ENCODE data around the gene GRIN2A. TPM values are rescaled to one million over a fixed set of nuclear protein-coding genes. Genes with fewer than 3 reads are reported as not detected.

Gene GRIN2A
- total RNA-seq, 1 donor from 2014 or later: 0.09 TPM

- Histone ChIP-seq H3K9me3 (no peaks in the 10 kb centered on the region), H3K4me1 (no peaks in the 10 kb centered on the region), H3K4me3 (no peak overlapping the region), H3K36me3 (no peaks in the 10 kb centered on the region), H3K27me3 (no peaks in the 10 kb centered on the region), H3K27ac (no peak overlapping the region)
- ATAC-seq: no peak
- intact Hi-C loops (cut with DNase I): loop anchor here (5.0 kb wide), 1 partner anchor 117 kb away; no protein-coding TSS in a partner anchor
- no peak for TF ChIP-seq CTCF (IDR thresholded peaks at IDR 0.05)
- no peak for DNase-seq
Observed at GRCh38 chr16:10225653-10226052, 43.4 kb upstream of the GRIN2A start.

GRCh38 chr16:10224850-10225249 lies 42.6 kb upstream of the GRIN2A start:
- Histone ChIP-seq H3K4me1 (no peaks in the 10 kb centered on the region), H3K4me3 (no peak overlapping the region), H3K9me3 (no peaks in the 10 kb centered on the region), H3K27me3 (no peaks in the 10 kb centered on the region), H3K36me3 (no peaks in the 10 kb centered on the region), H3K27ac (no peak overlapping the region)
- no peak for TF ChIP-seq CTCF (IDR thresholded peaks at IDR 0.05)
- ATAC-seq (no peak), DNase-seq (no peak)
- intact Hi-C loops (cut with DNase I): loop anchor here (5.0 kb wide), 1 partner anchor 117 kb away; no protein-coding TSS in a partner anchor

- TF ChIP-seq CTCF (IDR thresholded peaks at IDR 0.05): no peak
- intact Hi-C loops (cut with DNase I): no loop called here
- no peaks in the 10 kb centered on the region for H3K9me3 ChIP-seq
- no peaks in the 10 kb centered on the region for H3K36me3 ChIP-seq
- no peaks in the 10 kb centered on the region for H3K27me3 ChIP-seq
- no peak for DNase-seq
- no peaks in the 10 kb centered on the region for H3K4me1 ChIP-seq
- no peak for ATAC-seq
- H3K4me3 ChIP-seq: no peak overlapping the region
- no peak overlapping the region for H3K27ac ChIP-seq
Observed at GRCh38 chr16:10220942-10221341, 38.7 kb upstream of the GRIN2A start.

- no peaks in the 10 kb centered on the region for H3K27me3 ChIP-seq
- H3K4me1 ChIP-seq: no peaks in the 10 kb centered on the region
- TF ChIP-seq CTCF (IDR thresholded peaks at IDR 0.05): no peak
- H3K27ac ChIP-seq: no peak overlapping the region
- H3K9me3 ChIP-seq: no peaks in the 10 kb centered on the region
- no peak for DNase-seq
- no peak overlapping the region for H3K4me3 ChIP-seq
- intact Hi-C loops (cut with DNase I): no loop called here
- no peaks in the 10 kb centered on the region for H3K36me3 ChIP-seq
- ATAC-seq: no peak
Observed at GRCh38 chr16:10219742-10220141, 37.5 kb upstream of the GRIN2A start.

GRCh38 chr16:10218490-10219206 lies 36.4 kb upstream of the GRIN2A start:
- H3K4me1 ChIP-seq: no peaks in the 10 kb centered on the region
- intact Hi-C loops (cut with DNase I): no loop called here
- no peak for TF ChIP-seq CTCF (IDR thresholded peaks at IDR 0.05)
- DNase-seq (no peak), ATAC-seq (no peak)
- no peaks in the 10 kb centered on the region for H3K9me3 ChIP-seq
- H3K4me3 ChIP-seq: no peak overlapping the region
- no peaks in the 10 kb centered on the region for H3K36me3 ChIP-seq
- no peak overlapping the region for H3K27ac ChIP-seq
- H3K27me3 ChIP-seq: no peaks in the 10 kb centered on the region

All from upper lobe of right lung (tissue), 1 donor.